GM08714 (cell line): ENCODE measurements around the gene LPIN3.

Experiments used
- H3K4me3 ChIP-seq: fragments of 200-500 bp; sonication (Bioruptor generic); 2 replicates; pipeline ENCODE4 v1.5.1; 2014; ENCODE audit warnings: mild to moderate bottlenecking, low read length, inconsistent platforms
- ZNF274 ChIP-seq: IDR thresholded peaks from 2 replicates; pipeline ENCODE4 v1.6.1; 2012; ENCODE audit warnings: mild to moderate bottlenecking, low read depth, low read length

Gene LPIN3

GRCh38 chr20:41334443-41335421 lies 5.9 kb upstream of the LPIN3 start:
- TF ChIP-seq ZNF274, result no peak
- H3K4me3 ChIP-seq, result no peak overlapping the region

- H3K4me3 ChIP-seq, result no peak overlapping the region
- TF ChIP-seq ZNF274, result no peak
Observed at GRCh38 chr20:41335591-41335990, 5.0 kb upstream of the LPIN3 start.

GRCh38 chr20:41336711-41337492 lies 3.7 kb upstream of the LPIN3 start:
- H3K4me3 ChIP-seq, result no peak overlapping the region
- no peak for TF ChIP-seq ZNF274

GRCh38 chr20:41339957-41340326 lies 679 bp upstream of the LPIN3 start:
- no peak overlapping the region; the same call in 1 of the 2 replicates for H3K4me3 ChIP-seq
- TF ChIP-seq ZNF274, result no peak

- H3K4me3 ChIP-seq, result no peak overlapping the region
- TF ChIP-seq ZNF274, result no peak
Observed at GRCh38 chr20:41342474-41343464, 2.1 kb downstream of the LPIN3 start.

- H3K4me3 ChIP-seq, result no peak overlapping the region
- TF ChIP-seq ZNF274, result no peak
Observed at GRCh38 chr20:41344477-41344876, 3.9 kb downstream of the LPIN3 start.

GRCh38 chr20:41344938-41345728 lies 4.5 kb downstream of the LPIN3 start:
- H3K4me3 ChIP-seq, result no peak overlapping the region
- no peak for TF ChIP-seq ZNF274

GRCh38 chr20:41345729-41346067 lies 5.1 kb downstream of the LPIN3 start:
- H3K4me3 ChIP-seq, result no peak overlapping the region
- TF ChIP-seq ZNF274, result no peak

GRCh38 chr20:41347523-41348429 lies 7.2 kb downstream of the LPIN3 start:
- no peak for TF ChIP-seq ZNF274
- H3K4me3 ChIP-seq, result no peak overlapping the region

GRCh38 chr20:41348430-41349172 lies 8.0 kb downstream of the LPIN3 start:
- H3K4me3 ChIP-seq, result no peak overlapping the region
- no peak for TF ChIP-seq ZNF274

- TF ChIP-seq ZNF274, result no peak
- H3K4me3 ChIP-seq, result no peak overlapping the region
Observed at GRCh38 chr20:41349266-41349665, 8.6 kb downstream of the LPIN3 start.
